GM21786 (cell line): ENCODE measurements around the gene FAF1.
"Not testable (repeated sequence)": the region's sequence is repeated elsewhere in the genome, so short reads cannot be mapped to it uniquely, and the experiment has no call there.

Source experiments
- ATAC-seq: cut with Tn5 transposase; IDR thresholded peaks from one replicate; pipeline ENCODE4 v1.9.1; 2021; ENCODE audit not compliant: unreplicated experiment

The FAF1 gene

GRCh38 chr1:50599546-50599945 lies 360.5 kb downstream of the FAF1 start:
- ATAC-seq = no peak

- no peak for ATAC-seq
These were observed 364.2 kb downstream of the FAF1 start for GRCh38 chr1:50595874-50596273.

- no peak for ATAC-seq
These were observed 366.6 kb downstream of the FAF1 start for GRCh38 chr1:50593515-50593914.

GRCh38 chr1:50591598-50591997 lies 368.5 kb downstream of the FAF1 start:
- no peak for ATAC-seq

GRCh38 chr1:50582346-50582745 lies 377.7 kb downstream of the FAF1 start:
- ATAC-seq = no peak

GRCh38 chr1:50570066-50570468 lies 390.0 kb downstream of the FAF1 start:
- no peak for ATAC-seq

GRCh38 chr1:50568782-50569181 lies 391.3 kb downstream of the FAF1 start:
- no peak for ATAC-seq

GRCh38 chr1:50566405-50566804 lies 393.7 kb downstream of the FAF1 start:
- ATAC-seq = no peak

GRCh38 chr1:50564417-50564816 lies 395.6 kb downstream of the FAF1 start:
- ATAC-seq = no peak

GRCh38 chr1:50562106-50562505 lies 398.0 kb downstream of the FAF1 start:
- no peak for ATAC-seq

- no peak for ATAC-seq
These were observed 400.6 kb downstream of the FAF1 start for GRCh38 chr1:50559421-50559820.

GRCh38 chr1:50553921-50554320 lies 406.1 kb downstream of the FAF1 start:
- ATAC-seq = no peak

GRCh38 chr1:50548243-50548642 lies 411.8 kb downstream of the FAF1 start:
- no peak for ATAC-seq

GRCh38 chr1:50542362-50542761 lies 417.7 kb downstream of the FAF1 start:
- no peak for ATAC-seq

GRCh38 chr1:50538476-50538875 lies 421.6 kb downstream of the FAF1 start:
- no peak for ATAC-seq

- no peak for ATAC-seq
These were observed 428.5 kb downstream of the FAF1 start for GRCh38 chr1:50531601-50532000.

GRCh38 chr1:50531027-50531426 lies 429.0 kb downstream of the FAF1 start:
- no peak for ATAC-seq

GRCh38 chr1:50529510-50529909 lies 430.6 kb downstream of the FAF1 start:
- no peak for ATAC-seq

GRCh38 chr1:50527987-50528320 lies 432.1 kb downstream of the FAF1 start:
- not testable (repeated sequence) for ATAC-seq

- no peak for ATAC-seq
These were observed 432.6 kb downstream of the FAF1 start for GRCh38 chr1:50527249-50527986.

GRCh38 chr1:50526431-50526830 lies 433.6 kb downstream of the FAF1 start:
- no peak for ATAC-seq

- ATAC-seq = no peak
These were observed 436.5 kb downstream of the FAF1 start for GRCh38 chr1:50523548-50523947.

- ATAC-seq = no peak
These were observed 437.2 kb downstream of the FAF1 start for GRCh38 chr1:50522691-50523342.
